EH (cell line): Measurements from ENCODE around the gene ANOS1.

ENCODE experiments used
- DNase-seq: peaks from one replicate; pipeline ENCODE4 v3.0.0-alpha.2; 2015; ENCODE audit warnings: low read depth

The ANOS1 gene, protein sequence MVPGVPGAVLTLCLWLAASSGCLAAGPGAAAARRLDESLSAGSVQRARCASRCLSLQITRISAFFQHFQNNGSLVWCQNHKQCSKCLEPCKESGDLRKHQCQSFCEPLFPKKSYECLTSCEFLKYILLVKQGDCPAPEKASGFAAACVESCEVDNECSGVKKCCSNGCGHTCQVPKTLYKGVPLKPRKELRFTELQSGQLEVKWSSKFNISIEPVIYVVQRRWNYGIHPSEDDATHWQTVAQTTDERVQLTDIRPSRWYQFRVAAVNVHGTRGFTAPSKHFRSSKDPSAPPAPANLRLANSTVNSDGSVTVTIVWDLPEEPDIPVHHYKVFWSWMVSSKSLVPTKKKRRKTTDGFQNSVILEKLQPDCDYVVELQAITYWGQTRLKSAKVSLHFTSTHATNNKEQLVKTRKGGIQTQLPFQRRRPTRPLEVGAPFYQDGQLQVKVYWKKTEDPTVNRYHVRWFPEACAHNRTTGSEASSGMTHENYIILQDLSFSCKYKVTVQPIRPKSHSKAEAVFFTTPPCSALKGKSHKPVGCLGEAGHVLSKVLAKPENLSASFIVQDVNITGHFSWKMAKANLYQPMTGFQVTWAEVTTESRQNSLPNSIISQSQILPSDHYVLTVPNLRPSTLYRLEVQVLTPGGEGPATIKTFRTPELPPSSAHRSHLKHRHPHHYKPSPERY

DNA sequence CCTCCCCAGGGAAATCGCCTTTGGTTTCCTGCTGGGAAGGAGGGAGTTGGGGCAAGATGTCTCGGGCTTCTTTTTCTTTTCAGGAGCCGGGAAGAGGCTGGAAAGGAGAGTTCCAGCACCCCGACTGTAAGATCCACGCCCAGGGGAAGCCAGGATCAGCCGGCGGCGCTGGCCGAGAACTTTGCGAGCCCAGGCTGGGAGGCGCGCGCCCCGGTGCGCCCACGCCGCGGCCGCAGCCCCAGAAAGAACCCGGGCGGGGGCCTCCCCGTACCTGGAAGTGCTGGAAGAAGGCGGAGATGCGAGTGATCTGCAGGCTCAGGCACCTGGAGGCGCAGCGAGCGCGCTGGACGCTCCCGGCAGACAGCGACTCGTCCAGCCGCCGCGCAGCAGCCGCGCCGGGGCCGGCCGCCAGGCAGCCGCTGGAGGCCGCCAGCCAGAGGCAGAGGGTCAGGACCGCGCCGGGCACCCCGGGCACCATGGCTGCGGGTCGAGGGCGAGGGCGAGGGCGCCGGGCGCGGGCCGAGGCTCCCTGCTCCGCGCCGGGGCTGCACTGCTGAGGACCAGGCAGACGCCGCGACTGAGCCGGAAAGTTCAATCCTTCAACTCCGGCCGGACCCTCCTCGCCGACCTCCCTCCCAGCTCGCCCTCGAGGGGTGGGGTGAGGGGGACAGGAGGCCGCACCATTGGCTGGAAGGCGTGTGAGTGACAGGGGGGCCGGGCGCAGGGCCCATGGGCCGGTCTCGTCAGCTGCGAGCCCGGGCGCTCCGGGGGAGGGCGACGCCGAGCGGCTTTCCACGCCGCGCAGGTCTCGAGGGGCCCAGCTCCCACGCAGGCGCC lies at the start of gene ANOS1:
ANOS1 (minus strand) TSS at position 579 of the 837 bp plus-strand sequence; CDS start at position 478, 101 bp downstream.
- DNase-seq = peak; percentile 17

DNA sequence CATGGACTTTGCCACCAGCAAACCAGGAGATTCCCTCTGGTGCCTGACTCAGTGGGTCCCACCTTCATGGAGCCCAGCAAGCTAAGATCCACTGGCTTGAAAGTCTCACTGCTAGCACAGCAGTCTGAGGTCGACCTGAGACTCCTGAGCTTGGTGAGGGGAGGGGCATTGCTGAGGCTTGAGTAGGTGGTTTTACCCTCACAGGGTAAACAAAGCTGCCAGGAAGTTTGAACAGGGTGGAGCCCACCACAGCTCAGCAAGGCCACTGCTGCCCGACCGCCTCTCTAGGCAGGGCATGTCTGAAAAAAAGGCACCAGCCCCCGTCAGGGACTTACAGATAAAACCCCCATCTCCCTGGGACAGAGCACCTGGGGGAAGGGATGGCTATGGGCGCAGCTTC lies 41.2 kb upstream of the ANOS1 start:
- no peak for DNase-seq

DNA sequence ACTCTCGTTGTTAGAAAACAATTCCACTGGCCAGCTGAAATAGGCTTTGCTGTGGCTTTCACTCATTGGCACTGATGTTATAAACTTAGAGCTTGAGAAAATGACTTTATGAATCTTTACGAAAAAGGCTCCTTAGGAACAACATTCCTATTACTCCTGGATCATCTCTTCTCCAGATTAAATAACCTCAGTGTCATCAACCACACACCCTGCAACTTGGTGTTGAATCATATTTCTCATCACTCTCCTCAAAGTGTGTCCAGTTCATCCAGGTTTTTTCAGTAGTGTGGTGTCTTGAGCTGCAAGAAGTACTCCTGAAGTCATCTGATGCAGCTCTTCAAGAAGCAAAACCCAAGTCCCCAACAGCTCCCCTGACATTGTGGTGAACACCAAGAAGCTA lies 28.1 kb upstream of the ANOS1 start:
- DNase-seq = peak; percentile 3

DNA sequence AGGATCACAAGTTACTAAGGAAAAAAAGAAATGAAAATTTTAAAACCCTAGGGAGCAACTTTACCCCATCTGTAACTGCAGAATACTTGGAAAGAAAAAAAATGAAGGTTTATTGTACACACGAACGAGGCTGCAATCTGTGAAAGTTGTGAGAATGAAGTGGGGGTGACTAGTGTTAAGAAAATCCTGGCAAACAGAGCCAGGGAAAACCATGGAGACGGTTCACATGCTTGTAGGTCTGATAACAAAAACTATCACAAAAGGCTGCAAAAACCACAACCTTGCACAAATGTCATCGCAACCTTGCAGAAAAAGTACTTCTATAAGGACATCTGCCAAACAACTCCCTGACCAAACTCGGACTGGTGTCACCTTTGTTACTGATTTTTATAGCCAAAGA lies 26.8 kb upstream of the ANOS1 start:
- DNase-seq = peak; percentile 35

DNA sequence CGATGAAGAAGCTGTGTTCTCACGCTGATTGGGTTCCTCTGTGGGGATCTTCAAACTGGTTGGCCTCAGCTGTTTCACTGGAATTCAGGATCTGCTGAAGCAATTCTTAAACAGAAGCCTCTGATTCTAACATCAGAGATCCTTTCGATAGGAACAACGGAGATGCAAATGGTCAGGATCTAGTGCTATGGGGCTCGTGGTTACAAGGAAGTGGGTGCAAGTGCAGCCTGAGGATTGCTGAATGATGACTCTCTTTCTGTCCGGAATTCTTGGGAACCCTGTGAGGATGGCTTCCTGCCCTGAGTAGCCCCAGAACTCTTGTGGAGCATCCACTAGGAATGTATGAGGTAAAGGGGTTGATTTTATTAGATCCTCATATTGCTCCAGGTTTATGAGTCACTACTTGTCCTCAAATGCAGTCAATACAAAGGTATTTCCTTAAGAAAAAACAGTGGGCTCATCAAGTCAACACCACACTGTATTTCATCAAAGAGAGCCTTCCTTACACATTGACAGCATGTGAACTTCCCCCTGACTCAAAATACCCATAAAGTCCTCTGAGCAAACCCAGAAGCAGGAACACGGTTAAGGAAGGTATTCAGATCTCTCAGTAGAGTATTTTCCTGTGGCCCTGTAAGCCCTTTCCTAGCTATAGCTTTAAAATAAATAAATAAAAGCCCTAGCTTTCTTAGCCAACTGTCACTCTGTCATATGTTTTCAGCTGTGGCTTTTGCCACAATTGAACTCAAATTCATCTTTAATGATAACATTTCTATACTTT lies 25.9 kb upstream of the ANOS1 start:
- DNase-seq = peak; percentile 64

DNA sequence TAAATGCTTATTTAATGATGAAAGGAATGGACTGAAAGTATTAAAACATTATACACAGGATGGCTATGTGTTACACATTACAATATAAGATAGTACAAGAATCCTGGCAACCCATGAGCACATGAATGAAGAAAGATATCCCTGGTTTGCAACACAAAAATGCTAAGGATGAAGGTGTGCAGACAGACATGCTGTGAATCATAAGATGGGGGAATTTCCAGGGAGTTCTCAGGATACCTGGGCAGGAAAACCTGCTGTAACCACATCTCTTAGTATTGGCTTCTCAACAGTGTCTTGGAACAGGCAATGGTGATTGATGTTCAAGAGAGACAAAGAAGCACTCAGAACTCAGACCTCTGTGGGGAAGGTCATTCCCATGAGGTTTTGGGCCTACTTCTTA lies 23.9 kb upstream of the ANOS1 start:
- DNase-seq = no peak

DNA sequence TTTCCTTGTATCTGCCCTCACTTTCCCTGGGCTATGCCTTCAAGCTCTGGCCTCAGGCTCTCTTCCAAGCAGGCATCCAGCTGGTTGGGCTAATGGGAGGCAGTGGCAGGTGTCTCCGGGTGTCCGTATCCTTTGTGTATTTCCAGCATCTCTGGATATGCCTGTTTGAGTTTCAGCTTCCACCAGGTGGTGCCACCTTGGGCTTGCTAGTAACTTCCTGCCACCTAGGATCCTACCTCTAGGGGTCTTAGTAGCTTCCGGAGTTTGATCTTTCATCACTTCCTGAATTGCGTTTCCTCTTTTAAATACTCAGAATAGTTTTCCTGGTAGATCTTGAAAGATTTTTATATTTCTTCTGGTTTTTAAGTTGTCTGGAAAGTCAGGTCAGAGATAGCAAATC lies 23.2 kb upstream of the ANOS1 start:
- no peak for DNase-seq

DNA sequence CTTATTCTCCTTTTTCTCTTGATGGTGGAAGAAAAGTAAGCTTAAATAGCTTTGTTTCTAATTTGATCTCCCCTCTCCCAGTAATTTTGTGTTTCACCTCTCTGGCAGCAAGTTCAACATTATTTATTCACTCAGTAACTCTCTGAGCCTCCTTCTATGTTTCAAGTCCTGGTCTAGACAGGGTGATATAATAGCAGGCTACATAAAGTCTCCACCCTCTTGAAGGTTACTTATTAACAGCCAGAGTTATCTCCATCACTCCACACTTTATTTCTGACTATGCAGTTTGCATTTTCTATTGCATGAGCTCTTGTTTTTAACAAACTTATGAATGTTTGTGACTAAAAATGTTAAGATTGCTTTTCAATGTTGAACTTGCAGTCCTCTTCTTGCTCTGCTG lies 17.8 kb upstream of the ANOS1 start:
- DNase-seq = no peak

DNA sequence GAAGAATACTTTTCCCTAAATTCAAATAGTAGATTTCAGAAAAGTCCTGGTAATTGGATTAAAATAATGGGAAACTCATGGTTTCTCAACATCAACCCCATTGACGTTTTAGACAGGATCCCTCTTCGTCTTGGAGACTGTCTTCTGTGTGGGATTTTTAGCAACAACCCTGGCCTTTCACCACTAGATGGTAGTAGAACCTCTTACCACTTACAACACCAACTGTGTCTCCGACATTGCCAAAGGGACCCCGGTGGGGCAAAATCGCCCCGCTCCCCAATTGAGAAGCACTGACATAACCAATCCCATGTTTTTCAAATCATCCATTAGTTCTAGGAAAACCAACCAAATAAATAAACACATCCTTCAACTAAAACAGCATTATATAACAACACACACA lies 16.9 kb upstream of the ANOS1 start:
- peak; percentile 41 for DNase-seq

DNA sequence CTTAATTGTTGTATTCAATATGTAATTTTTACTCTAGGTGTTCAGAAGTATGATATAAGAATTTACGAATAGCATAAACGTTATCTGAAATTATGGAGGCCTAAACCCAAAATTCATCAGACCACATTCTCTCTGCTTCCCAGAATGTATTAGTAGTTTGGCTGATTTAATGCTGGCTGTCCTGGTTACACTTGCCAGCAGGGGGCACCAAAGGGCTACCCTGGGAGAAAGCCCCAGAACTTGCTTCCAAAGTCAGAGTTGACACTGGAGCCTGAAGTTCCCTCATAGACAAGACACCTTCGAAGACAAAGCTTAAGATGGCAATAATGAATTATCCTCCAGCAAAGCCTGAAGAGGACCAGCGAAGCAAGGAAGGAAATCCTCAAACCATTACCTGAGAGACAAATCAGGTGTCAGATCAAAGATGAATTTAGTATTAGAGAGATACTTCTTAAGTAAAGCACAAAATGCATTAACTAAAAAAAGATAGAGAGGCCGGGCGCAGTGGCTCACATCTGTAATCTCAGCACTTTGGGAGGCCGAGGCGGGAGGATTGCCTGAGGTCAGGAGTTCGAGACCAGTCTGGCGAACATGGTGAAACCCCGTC lies 11.3 kb upstream of the ANOS1 start:
- DNase-seq = peak; percentile 47

DNA sequence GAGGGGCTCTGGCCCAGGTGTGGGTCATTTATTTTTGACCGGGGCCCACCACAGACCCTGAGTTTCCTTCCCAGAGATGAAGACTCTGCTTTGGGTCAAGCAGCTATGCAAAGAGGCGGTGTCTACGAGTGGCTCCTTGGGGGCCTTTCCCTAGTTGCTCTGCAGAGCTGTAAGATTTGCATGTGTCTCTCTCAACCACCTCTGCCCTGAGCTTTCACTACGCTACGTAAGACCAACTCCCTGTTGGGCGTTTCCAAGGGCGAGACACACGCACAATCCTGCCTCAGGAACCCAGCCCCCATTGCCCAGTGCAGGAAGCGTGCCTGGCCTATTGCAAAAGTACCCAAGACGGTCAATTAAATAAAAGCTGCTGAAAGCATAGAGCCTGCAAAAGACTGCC lies 10.0 kb upstream of the ANOS1 start:
- no peak for DNase-seq

DNA sequence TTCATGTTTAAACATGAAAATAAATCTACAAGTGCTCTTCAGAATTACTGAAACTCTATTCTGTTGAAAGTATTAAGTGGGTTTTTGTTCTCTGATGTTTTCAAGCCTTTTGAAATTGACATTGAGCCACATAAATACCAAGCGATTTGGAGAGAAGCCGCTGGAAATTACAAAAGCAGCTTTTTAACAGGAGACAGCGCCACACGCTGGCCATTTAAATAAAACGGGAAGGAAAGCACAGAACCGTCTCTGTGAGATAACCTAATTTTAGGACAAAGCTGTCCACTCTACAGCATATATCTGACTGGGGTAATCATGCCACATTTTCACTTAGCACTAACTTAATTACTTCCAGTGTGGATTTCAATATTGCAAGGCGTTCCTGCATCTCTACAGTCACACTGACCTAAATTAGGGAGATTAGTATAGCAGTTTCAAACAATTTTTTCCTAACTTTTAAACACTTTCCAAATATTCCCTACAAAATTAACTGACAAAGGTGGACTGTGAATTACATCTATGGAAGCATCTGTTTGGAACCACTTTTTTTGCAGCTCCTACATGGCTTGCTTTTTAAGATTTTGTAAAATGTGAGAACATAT lies 6.8 kb upstream of the ANOS1 start:
- DNase-seq = peak; percentile 37

DNA sequence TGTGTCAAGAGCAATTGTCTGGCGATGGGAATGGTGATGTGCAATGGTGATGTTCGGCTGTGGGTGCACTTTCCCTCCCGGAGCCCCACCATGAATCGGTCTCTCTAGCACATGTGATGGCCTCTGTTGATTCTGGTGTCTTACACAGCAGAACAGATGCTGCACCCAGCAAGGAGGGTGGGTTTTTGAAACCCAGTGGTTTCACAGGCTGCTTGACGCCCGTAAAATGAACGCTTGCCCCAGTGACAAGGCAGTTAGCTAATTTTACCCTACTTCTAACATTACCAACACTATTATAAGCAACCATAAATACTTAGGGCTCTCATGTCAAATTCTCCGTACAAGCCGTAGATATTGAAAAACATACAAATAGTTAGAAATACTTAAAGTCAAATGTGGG lies 5.9 kb upstream of the ANOS1 start:
- no peak for DNase-seq

DNA sequence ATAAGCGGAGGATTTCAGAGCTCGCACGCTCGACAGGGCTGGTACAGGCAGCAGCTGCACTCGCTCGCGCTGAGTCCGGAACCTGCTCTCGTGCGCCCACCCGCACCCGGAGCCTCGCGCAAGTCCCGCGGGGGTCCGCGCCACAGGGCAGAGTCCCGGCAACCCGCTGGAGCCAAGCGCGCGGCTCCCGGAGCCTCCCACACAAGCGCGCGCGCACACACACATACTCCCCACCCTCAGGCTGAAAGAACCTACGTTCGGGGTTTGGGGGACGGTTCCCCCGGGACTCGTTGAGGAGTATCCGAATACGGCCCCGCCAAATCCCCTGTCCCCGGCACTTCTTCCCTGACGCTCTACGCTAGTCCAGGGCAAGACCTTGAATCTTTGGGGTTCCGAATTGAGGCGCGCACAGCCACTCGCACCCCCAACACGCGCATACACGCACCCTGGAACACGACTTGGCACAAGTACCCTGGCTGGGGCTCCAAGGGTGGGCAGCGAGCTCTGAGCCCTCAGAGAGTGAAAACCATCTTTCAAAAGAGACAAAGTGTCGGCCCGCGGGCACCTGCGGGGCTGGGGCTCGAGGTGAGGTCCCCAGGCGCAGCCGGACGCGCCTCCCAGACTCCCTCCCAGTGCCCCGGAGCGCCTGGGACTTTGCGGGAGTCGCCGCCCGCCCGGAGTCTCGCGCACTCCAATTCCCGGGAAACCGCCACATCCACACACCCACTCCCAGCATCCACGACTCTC lies 952 bp downstream of the ANOS1 start:
- DNase-seq = peak; percentile 0

DNA sequence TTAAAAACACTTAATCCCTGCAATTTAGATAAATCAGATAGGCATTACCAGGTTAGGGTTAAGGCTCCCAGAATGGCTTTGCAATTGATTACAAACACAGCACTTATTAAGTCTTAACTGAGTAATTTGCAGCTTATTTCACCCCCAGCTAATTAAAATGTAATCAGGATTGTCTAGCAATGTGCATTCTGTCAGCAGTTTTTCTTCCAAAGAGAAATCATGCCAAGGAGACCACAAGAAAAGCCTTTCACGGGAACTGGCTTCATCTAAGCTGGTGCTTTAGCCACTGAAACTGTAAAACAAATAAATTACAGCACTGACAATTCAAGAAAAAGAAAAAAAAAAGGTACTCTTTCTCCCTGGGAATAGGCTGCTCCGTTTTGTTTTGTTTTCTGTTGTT lies 2.1 kb downstream of the ANOS1 start:
- DNase-seq = no peak

DNA sequence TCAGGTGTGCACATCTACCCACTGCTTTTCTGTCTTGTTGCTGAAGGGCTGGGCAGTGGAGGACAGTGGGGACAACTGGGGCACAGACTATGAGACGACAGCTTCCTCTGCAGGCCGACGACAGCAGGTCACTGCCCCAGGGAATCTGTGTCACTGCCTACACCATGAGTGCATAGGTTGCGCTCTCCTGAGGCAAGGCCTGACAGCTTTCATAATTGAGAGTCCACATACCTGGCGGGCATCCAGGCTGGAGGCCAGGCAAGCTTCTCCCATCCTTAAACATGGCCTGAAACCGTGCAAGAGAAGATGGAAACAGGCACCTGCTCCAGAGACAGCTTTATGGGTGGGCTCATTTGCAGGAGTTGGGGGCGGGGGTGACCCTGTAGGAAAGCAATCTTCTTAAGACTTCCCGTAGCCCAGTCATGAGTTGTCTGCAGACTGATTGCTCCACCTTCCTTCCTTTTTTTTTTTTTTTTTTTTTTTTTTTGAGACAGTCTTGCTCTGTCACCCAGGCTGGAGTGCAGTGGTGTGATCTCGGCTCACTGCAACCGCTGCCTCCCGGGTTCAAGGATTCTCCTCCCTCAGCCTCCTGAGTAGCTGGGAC lies 2.9 kb downstream of the ANOS1 start:
- DNase-seq = no peak

DNA sequence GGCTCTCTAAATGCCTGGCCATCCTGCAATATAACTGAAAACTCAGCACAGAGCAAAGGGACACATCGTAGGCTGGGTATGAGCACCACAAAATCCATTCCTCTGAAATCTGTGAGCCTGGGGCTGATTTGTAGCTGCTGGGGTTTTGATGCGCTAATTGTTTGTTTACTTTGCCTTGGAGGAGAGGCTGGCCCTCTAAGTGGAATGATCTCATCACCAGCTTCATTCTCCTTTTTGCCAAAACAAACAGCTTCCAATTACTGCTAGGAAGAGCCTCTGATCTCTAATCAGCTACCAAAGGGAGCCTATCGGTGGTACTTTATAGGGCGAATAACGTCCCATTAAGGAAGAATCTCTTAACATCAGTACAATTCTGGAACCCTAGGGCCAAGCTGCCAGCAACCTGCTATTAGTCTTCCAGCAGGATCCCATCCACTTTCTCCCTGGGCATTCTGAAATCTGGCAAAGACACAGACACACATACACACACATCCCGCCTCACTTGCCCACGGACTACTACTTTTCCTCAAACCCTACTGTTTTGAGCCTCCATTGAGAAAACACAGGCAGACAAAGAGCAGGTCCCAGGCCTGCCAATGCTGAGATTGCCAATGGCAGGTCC lies 5.8 kb downstream of the ANOS1 start:
- DNase-seq = peak; percentile 44

DNA sequence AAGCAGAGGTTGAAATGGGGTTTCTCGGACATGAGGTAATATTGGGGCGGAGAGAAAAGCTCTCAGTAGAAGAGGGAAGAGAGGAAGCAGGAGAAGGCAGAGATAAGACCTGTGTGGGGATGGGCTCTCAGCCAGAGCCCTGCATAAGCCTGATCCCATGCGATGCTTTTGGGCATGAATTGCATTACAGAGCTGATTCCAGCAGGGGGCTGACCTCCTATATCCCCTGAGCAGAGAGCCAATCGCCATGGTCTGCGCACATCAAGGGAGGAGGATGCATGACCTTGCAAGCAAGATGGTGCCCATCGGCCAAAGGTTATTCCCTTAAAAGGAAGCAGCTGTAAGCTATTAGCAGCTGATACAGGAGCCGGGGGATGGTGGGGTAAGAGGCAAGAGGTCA lies 7.6 kb downstream of the ANOS1 start:
- no peak for DNase-seq

DNA sequence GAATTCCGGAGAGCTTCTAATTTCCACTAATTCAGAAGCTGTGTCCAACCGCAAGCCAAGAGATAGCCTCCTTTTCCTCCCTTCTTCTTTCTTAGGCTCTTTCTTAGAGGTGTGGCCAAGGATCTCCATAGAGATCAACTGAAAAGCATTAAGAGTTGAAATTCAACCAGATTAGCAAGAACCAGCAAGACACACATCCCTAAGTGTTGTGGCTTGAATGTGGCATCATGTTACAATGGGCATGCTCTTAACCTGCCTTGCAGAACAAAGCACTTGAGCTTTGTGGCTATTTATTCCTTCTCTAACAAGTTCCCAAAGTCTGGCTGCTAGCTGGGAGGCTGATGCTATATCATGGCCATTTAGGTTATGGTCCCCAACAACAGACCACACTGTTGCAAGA lies 10.4 kb downstream of the ANOS1 start:
- no peak for DNase-seq
